Activated naive CD8-positive, alpha-beta T cell treated with anti-CD3 and anti-CD28 coated beads for 36 hours (primary cell): ENCODE results near the gene ADAM30. TPM values are rescaled to one million over a fixed set of nuclear protein-coding genes. Genes with fewer than 3 reads are reported as not detected.

Experiments
- total RNA-seq, 2 experiments: library from RNA; stranded (reverse); gene quantifications; one replicate each; pipeline ENCODE4 v1.2.3, GENCODE V29; 2021

ADAM30 gene
- total RNA-seq, 2 experiments from 2014 or later, result not detected

Other genes starting within 250 kb of the ADAM30 start
- 1 to 10 TPM in 1 of 2 experiments, under 1 TPM in 1; 0.91 to 1.1 TPM for gene ZNF697, start 248.2 kb downstream of the ADAM30 start, total RNA-seq
- gene PHGDH, start 184.6 kb downstream of the ADAM30 start, total RNA-seq, result 100 to 1,000 TPM; 289 to 292 TPM
- not detected for gene HMGCS2, start 127.6 kb downstream of the ADAM30 start, total RNA-seq
- 10 to 100 TPM; 10.2 to 12.3 TPM for gene REG4, start 85.1 kb downstream of the ADAM30 start, total RNA-seq
- 10 to 100 TPM; 39.5 to 46.2 TPM for gene NOTCH2, start 173.1 kb upstream of the ADAM30 start, total RNA-seq